Measurements from ENCODE around the gene ANKRD44.

The ANKRD44 gene

GRCh38 chr2:196965651-196966050 lies 344.9 kb downstream of the ANKRD44 start:
- DNase-seq (ENCODE audit: low read depth in 1 of 2, low spot score in 1 of 2), result no peak

GRCh38 chr2:196963961-196964360 lies 346.6 kb downstream of the ANKRD44 start:
- no peak for DNase-seq (ENCODE audit: low read depth in 1 of 2, low spot score in 1 of 2)

DNA sequence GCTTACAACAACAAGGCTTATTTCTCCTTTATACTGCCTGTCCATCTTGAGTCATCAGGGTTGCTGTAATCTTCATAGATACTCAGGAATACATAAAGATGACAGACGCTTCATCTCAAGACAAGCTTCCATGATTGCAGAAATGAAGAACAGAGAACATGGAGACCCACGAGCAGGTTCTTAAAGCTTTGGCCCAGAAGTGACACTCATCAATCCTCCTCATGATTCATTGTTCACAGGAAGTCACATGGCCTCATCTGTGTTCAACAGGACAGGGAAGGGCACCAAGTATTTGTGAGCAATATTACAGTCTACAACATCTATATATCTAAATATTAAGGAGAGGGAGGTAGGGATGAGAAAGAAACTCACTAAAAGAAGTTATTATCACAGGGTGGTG lies 347.5 kb downstream of the ANKRD44 start:
- no peak for DNase-seq (ENCODE audit: low read depth in 1 of 2, low spot score in 1 of 2)

- DNase-seq (ENCODE audit: low read depth in 1 of 2, low spot score in 1 of 2), result no peak
Measured at GRCh38 chr2:196962325-196962724, 348.3 kb downstream of the ANKRD44 start.

DNA sequence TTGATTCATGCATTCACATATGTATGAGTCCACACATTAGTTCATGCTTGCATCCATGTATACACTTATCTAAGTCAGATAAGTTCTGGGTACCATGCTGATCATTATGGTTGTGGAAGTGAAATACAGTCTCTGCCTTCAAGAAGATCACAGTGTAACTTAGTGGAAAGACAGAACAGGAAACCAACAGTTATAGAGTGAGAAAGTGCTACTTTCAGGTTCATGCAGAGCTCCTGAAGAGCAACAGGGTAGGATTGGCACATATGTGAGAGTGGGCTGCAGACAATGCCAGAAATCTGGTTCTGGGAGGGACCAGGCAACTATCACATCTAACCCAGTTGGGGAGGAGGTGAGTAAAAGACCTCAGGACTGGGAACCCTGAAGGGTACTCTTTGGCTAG lies 348.7 kb downstream of the ANKRD44 start:
- DNase-seq (ENCODE audit: low read depth in 1 of 2, low spot score in 1 of 2), result no peak

DNA sequence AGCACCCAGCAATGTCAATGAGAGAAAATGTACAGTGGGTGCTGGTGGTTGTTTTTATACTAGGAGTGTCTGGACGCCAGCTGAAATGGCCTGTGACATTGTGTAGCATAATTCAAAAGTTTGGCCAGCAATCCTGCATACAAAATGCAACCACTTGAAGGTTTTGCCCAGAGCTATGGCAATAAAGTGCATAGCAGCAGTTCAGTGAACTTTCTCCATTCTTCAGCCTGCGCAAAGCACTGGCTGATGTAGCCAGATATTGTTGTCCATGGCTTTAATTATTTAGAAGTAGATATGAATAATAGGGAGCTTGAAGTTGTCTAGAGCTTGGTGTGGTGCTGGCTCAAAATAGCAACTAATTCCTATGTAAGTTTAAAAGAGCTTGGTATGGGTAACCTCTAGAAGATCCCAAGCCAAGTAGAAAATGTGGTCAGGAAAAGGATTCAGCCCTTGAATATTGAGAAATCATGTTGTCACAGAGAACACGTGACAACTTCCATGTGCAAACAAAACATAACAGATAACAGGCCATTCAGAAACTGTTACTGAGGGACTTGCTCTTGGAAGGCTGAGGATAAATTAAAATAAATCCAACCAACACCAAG lies 350.7 kb downstream of the ANKRD44 start:
- DNase-seq (ENCODE audit: low read depth in 1 of 2, low spot score in 1 of 2), result no peak

- no peak for DNase-seq (ENCODE audit: low read depth in 1 of 2, low spot score in 1 of 2)
Measured at GRCh38 chr2:196959281-196959680, 351.3 kb downstream of the ANKRD44 start.

GRCh38 chr2:196957881-196958525 lies 352.6 kb downstream of the ANKRD44 start:
- no peak for DNase-seq (ENCODE audit: low read depth in 1 of 2, low spot score in 1 of 2)

DNA sequence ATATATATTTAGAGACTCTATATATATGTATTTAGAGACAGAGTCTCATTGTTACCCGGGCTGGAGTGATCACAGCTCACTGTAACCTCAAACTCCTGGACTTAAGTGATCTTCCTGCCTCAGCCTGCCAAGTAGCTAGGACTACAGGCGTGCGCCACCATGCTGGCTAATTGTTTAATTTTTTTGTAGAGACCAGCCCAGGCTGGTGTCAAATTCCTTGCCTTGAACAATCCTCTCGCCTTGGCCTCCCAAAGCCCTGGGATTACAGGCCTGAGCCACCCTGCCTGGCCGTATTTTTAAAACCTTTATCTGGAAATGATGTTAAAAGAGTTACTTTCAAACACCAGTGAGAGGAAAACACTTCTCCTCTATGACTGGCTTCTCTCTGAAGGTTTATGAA lies 353.1 kb downstream of the ANKRD44 start:
- no peak for DNase-seq (ENCODE audit: low read depth in 1 of 2, low spot score in 1 of 2)

GRCh38 chr2:196956069-196956468 lies 354.5 kb downstream of the ANKRD44 start:
- no peak for DNase-seq (ENCODE audit: low read depth in 1 of 2, low spot score in 1 of 2)

DNA sequence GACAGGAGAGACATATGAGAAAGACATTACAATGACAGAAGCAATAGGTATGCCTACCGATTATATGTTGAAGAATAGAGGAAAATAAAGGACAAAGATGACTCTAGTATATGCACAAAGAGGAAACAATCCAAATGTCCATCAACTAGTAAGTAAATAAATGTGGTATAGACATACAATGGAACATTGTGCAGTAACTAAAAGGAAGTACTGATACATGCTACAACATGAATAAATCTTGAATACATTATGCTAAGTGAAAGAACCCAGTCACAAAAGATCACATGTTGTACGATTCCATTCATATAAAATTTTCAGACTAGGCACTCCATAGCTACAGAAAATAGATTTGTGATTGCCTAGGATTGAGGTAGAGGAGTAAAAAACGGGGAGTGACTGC lies 355.5 kb downstream of the ANKRD44 start:
- DNase-seq (ENCODE audit: low read depth in 1 of 2, low spot score in 1 of 2), result no peak

GRCh38 chr2:196954001-196954400 lies 356.6 kb downstream of the ANKRD44 start:
- no peak for DNase-seq (ENCODE audit: low read depth in 1 of 2, low spot score in 1 of 2)

GRCh38 chr2:196952936-196953335 lies 357.6 kb downstream of the ANKRD44 start:
- no peak for DNase-seq (ENCODE audit: low read depth in 1 of 2, low spot score in 1 of 2)

DNA sequence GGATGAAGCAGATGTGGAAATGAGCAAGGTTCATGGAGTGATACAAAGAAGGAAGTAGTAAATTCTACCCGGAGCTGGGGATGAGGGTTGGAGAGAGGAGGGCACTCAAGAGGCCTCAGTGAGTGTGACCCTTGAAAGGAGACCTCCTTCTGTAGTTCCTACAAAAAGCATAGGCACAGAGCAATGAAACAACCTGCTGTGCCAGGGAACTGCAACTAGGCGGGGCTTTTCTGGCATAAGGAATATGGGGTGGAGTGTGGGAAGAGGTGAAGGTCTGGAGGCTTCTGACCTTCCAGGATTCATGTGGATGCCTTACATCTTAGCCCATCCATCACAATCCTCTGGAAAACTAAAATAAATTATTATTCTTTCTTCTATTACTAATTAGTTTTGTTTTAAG lies 358.6 kb downstream of the ANKRD44 start:
- DNase-seq (ENCODE audit: low read depth in 1 of 2, low spot score in 1 of 2), result no peak

DNA sequence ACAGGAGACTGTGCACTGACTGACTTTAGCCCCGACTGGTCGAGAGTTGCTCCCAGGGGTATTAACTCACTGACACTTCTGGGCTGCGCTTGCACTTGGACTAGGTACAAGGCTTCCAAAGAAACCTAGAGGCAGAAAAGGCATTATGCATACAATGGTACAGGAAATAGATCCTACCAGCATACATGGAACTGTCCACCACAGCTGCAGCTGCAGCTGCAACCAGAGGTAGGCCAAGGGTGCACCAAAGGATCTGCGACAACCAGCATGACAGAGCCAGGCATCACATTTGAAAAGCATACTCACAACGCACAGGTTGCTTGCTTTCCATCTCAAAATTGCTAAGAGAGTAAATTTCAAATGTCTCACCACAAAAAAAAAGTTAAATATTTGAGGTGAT lies 361.5 kb downstream of the ANKRD44 start:
- DNase-seq (ENCODE audit: low read depth in 1 of 2, low spot score in 1 of 2), result no peak

- no peak for DNase-seq (ENCODE audit: low read depth in 1 of 2, low spot score in 1 of 2)
Measured at GRCh38 chr2:196944570-196944969, 366.0 kb downstream of the ANKRD44 start.

DNA sequence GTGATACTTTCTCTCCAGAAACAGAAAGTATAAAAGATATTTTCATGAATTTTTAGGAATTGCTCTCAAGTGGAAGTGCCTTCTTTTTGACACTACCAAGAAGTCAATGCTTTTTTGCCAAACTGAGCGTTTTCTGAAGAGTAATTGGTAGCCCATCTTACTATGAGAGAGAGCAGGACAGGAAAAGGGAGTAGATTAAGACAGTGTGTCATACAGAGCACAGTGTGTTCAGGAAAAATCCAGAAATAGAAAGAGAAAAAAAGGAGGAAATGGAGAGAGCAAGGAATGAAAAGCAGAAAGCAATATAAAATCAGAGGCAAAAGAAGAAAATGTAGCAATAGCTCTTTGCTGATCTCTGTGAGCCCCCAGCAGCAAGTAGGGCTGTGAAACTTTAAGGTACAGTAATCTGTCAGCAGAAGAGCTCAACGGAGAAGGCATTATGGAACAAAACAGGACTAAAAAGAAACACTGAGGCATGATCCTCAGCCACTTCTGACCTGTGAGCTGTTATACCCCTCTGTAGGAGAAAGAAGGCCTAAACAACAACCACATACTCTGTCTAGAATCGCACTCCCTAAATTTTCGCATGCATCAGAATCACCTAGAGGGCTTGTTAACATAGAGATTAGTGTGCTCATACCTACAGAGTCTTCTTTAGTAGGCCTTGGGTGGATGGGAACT lies 369.0 kb downstream of the ANKRD44 start:
- no peak for DNase-seq (ENCODE audit: low read depth in 1 of 2, low spot score in 1 of 2)

GRCh38 chr2:196939371-196939770 lies 371.2 kb downstream of the ANKRD44 start:
- no peak for DNase-seq (ENCODE audit: low read depth in 1 of 2, low spot score in 1 of 2)
